ENCODE measurements around the gene AKR1B1. TPM values are rescaled to one million over a fixed set of nuclear protein-coding genes. Genes with fewer than 3 reads are reported as not detected.
"Not testable (repeated sequence)": the region's sequence is repeated elsewhere in the genome, so short reads cannot be mapped to it uniquely, and the experiment has no call there.

Gene AKR1B1
- 215 and 235 TPM in 2 replicates for total RNA-seq (2014; rRNA removed; shearing (Covaris generic))

DNA sequence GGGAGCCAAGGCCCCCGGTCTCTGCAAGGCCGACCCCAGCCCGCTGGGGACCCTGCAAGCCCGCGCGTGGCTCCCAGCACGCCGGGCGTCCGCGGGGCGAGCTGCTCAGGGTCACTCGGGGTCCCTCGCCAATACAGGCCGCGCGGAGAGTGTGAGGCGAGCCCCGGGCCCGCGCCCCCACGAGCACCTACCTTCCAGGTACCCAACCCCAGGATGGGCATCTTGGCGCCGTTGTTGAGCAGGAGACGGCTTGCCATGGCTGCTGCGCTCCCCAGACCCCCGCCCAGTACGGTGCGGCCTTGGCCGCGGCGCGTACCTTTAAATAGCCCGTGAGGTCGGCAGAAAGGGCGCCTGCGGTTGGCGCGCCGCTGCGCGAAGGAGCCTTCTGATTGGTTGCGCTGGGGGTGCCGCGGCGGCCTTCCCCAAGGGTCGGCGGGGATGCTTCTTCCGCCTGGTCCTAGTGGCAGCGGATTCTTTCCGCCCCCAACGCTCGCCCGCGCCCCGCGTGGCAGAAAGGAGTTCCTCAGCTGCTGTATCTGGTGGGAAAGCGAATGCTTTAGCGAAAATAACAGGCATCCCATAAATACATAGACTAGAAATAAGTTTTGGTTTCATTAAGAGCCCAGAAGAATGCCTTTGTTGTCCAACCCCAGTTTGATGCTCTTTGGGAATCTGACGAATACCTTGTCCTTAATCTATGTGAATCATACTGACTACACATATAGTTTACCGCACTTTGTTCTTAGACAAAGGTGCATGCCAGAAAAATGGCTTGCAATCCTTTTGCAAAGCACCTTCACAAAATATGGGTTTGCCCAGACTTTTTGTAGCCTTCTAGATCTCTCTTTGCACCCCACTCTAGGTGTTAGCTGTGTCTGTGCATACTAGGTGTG lies at the start of gene AKR1B1:
Gene AKR1B1, minus strand, starts transcription at position 295 of the 893 bp plus-strand sequence. Its CDS starts 38 bp downstream, at position 257.
- peak; percentile 92 for DNase-seq (ENCODE audit: low spot score)
- in situ Hi-C loops (cut with HindIII; ENCODE audit: low sequenced_read_pairs): no loop called here

DNA sequence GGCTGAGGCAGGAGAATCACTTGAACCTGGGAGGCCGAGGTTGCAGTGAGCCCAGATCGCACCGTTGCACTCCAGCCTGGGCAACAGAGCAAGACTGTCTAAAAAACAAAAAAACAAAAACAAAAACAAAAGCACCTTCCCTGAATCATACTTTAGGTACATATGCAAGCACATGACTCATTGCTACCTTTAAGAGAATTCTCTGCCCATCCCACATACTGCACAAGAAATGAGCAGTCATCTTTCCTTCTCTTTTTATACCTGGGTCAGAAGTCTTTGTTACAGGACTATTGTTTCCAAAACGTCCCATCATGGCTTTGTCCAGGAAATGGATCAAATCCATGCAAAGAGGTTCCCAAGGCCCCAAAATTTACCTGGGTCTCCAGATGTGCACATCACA lies 47.0 kb upstream of the AKR1B1 start:
- in situ Hi-C loops (cut with HindIII; ENCODE audit: low sequenced_read_pairs): no loop called here

DNA sequence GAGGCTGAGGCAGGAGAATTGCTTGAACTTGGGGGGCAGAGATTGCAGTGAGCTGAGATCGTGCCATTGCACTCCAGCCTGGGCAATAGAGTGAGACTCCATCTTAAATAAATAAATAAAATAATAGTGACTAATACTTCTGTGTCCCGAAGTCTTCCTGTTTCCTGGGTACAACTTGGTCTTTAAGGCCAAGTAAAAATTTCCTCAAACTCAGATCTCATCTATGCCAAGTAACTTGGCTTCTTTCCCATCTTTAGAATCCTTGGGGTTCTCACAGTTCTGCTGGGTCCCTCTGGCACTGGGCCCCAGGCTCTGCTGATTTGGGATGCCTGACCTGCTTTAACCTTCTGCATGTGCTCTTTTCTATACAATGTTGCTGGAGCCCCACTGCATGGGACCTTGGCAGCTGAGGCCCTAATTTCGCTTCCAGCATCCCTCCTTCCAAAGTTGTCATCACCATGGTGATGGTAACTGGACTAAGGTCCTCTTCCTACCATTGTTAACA lies 45.8 kb upstream of the AKR1B1 start:
- no peak for DNase-seq (ENCODE audit: low spot score)
- in situ Hi-C loops (cut with HindIII; ENCODE audit: low sequenced_read_pairs): no loop called here

More for the DNA sequence above, 47.0 kb upstream of the AKR1B1 start:
- DNase-seq (ENCODE audit: low spot score): no peak

DNA sequence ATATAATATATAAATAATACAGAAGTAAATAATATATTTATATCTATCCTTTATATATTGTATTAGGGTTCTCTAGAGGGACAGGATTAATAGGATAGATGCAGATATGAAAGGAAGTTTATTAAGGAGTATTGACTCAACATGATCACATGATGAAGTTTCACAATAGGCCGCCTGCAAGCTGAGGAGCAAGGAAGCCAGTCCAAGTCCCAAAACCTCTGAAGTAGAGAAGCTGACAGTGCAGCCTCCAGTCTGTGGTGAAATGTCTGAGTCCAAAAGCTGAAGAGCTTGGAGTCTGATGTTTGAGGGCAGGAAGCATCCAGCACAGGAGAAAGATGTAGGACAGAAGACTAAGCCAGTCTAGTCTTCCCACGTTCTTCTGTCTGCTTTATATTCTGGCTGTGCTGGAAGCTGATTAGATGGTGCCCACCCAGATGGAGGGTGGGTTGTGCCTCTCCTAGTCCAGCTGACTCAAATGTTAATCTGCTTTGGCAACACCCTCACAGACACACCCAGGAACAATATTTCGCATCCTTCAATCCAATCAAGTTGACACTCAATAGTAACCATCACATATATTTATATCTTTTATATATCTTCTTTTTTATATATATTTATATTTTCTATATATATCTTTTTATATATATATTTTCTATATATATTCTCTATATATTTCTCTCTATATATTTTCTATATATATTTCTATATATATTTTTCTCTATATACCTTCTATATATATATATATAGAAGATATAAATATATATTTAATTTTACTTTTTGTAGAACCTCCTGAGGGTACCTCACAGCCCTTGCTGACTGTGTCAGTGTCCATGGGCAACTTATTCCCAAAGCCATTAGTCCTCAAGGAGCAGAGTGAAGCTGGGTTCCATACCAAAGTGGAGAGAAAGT lies 43.8 kb upstream of the AKR1B1 start:
- in situ Hi-C loops (cut with HindIII; ENCODE audit: low sequenced_read_pairs): no loop called here
- DNase-seq (ENCODE audit: low spot score): no peak

DNA sequence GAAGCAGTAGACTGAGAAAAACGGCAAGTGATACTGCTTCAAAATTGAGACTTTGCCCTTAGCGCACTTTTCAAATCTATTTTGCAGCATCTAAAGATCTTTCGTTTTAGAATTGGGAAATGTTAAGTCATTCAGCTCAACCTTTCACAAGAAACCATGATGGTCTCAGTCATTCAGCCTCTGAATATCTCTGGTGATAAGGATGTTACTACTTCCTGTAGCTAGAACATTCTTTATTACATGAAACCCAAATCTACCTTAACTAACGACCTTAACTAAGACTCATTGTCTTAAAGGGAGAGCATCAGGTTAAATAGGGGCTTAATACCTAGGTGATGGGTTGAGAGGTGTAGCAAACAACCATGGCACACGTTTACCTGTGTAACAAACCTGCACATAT lies 42.1 kb upstream of the AKR1B1 start:
- DNase-seq (ENCODE audit: low spot score): no peak
- in situ Hi-C loops (cut with HindIII; ENCODE audit: low sequenced_read_pairs): no loop called here

DNA sequence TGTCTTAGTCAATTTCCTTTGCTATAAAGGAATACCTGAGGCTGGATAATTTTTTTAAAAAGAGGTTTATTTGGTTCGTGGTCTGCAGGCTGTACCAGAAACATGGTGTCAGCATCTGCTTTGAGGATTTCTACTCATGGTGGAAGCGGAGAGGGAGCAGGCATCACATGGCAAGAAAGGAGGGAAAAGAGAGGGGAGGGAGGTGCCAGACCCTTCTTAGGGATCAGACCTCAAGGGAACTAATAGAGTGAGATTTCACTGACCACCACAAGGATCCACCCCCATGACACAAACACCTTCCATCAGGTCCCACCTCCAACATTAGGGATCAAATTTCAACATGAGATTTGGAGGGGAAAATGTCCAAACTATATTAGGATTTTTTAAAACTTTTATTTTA lies 41.5 kb upstream of the AKR1B1 start:
- in situ Hi-C loops (cut with HindIII; ENCODE audit: low sequenced_read_pairs): no loop called here

DNA sequence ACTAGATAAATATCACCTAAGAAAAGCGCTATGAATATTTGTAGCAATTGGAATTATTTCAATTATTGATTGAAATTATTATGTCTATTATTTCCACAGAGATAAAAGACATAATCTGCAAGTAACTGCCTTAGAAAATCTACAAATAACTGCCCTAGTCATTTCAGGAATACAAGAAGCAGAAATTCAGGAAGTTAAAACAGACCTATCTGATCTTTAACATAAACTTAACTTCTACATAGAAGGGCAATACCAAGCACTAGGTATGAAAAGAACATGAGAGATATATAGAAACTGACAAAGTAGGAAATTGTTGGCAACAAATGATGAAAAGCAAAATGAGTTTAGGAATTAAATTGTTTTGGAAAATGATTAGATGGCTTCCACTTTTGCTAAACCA lies 36.6 kb upstream of the AKR1B1 start:
- no peak for DNase-seq (ENCODE audit: low spot score)
- in situ Hi-C loops (cut with HindIII; ENCODE audit: low sequenced_read_pairs): no loop called here

More for the DNA sequence above, 41.5 kb upstream of the AKR1B1 start:
- DNase-seq (ENCODE audit: low spot score): no peak

DNA sequence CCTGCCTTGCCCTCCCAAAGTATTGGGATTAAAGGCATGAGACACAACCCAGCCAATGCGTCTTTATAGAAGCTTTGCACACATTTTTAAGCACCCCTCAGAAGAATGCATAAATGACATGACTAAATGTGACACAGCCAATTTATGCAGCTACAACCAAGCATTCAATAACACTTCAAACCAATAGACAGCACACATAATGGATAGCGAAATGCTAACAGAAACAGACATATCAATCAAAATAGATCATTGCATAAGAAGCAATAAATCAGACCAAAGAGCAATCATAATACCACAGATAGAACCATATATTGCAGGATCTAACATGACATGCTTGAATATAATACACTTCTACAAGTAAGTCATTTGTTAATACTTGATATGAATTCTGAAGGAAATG lies 34.2 kb upstream of the AKR1B1 start:
- DNase-seq (ENCODE audit: low spot score): no peak
- in situ Hi-C loops (cut with HindIII; ENCODE audit: low sequenced_read_pairs): no loop called here

DNA sequence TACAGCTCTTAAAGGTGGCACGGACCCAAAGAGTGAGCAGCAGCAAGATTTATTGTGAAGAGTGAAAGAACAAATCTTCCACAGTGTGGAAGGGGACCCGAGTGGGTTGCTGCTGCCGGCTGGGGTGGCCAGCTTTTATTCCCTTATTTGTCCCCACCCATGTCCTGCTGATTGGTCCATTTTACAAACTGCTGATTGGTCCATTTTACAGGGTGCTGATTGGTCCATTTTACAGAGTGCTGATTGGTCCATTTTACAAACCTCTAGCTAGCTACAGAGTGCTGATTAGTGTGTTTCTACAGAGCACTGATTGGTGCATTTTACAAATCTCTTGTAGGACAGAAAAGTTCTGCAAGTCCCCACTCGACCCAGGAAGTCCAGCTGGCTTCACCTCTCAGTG lies 28.8 kb upstream of the AKR1B1 start:
- in situ Hi-C loops (cut with HindIII; ENCODE audit: low sequenced_read_pairs); DNase-seq (ENCODE audit: low spot score): not testable (repeated sequence)

DNA sequence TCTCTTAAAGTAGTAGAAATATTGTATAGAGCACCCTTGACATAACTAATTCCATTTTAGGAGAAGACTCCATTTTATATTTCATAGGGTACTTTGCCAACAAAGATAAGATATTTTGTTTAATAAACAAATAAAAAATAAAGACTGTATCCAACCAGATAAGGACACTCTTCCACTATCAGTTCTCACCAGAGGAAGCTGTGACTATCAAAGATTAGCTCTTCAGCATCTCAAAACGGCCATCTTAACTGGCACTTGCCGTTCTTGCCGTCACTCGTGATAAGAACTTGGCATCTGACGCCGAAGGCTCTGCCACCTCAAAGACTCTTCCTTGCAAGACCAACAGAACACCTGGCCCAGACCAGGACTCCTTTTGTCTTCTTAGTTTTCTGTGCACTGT lies 26.3 kb upstream of the AKR1B1 start:
- in situ Hi-C loops (cut with HindIII; ENCODE audit: low sequenced_read_pairs): no loop called here
- DNase-seq (ENCODE audit: low spot score): no peak

DNA sequence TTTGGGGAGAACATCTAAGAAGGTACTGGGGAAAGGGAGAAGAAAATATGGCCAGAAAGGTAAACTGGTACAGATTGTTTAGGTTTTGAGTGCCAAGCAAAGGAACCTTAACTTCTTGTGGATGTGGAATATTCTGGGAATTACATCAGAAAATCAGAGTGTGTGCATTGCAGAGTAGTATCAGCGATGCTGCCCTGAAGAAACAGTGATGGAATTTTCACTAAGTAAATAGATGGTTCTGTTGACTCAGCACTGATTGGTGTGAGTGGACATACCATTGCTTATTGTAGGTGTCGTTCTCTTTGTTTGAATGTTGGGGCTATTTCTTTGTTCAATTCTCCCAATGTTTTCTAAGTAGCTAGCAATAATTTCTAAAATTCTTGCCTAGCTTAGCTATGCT lies 24.4 kb upstream of the AKR1B1 start:
- no peak for DNase-seq (ENCODE audit: low spot score)
- in situ Hi-C loops (cut with HindIII; ENCODE audit: low sequenced_read_pairs): no loop called here

DNA sequence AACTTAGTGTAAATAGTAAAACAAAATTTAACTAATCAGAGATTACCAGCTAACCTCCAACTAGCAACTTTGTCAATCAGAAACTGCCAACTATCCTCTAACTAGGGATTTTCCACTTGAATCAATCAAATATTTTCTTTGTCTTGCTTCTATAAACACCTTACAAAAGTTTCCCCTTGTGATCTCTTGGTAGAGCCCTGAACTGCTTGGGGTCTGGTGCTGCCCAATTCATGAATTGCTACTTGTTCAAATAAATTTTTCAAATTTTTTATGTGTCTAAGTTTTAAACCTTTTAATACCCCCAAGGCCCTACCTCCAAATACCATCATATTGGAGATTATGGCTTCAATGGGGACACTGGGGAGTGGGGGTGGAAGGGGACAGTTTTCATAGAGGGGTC lies 24.0 kb upstream of the AKR1B1 start:
- DNase-seq (ENCODE audit: low spot score): no peak
- in situ Hi-C loops (cut with HindIII; ENCODE audit: low sequenced_read_pairs): no loop called here

DNA sequence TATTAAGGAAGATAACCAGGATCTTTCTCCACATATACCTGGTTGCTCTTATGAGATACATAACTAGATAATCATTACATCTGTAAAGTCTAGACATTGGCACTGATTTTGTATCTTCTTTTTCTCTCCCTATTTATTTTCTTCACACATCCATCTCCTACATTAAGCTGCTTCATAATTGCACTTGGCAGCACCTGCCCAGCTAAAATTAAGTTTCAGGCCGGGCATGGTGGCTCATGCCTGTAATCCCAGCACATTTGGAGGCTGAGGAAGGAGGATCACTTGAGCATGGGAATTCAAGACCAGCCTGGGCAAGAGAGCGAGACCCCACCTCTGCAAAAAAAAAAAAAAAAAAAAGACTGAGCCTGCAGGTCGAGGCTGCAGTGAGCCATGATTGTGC lies 22.3 kb upstream of the AKR1B1 start:
- in situ Hi-C loops (cut with HindIII; ENCODE audit: low sequenced_read_pairs): no loop called here
- DNase-seq (ENCODE audit: low spot score): no peak

DNA sequence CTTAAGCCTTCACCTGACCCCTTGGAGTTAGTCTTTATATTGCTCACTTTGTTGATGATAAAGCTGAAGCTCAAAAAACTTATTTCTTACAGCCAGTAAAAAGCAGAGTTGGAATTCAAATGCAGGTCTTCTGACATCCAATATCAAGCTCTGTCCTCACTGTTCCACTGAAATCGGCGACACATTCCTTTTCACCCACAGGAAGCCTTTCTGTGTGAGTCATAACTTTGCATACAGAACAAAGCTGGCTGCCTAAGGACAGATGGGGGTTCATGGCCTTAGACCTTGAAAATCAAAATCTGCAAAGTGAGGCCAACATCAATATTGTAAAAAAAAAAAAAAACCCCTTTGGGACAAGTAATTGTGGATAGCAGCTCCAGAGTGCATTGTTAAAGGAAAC lies 21.8 kb upstream of the AKR1B1 start:
- DNase-seq (ENCODE audit: low spot score): no peak
- in situ Hi-C loops (cut with HindIII; ENCODE audit: low sequenced_read_pairs): no loop called here

DNA sequence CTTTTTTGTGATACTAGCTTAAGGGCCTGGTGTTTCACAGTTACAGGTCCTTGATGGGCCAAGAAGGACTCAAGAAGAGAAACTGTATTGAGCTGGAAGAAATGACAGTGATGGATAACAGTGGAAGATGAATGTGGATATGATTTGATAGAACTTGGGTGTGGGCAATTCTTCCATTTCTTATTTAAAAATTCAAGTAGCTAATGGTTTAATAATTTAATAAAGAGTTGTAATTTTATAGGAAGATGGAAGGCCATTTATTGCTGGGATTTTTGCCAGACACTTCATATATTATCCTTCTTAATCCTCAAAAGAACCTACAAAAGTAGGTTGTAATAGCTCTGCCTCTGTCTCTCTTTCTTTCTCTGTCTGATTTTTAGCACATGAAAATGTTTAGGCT lies 21.3 kb upstream of the AKR1B1 start:
- no peak for DNase-seq (ENCODE audit: low spot score)
- in situ Hi-C loops (cut with HindIII; ENCODE audit: low sequenced_read_pairs): no loop called here

DNA sequence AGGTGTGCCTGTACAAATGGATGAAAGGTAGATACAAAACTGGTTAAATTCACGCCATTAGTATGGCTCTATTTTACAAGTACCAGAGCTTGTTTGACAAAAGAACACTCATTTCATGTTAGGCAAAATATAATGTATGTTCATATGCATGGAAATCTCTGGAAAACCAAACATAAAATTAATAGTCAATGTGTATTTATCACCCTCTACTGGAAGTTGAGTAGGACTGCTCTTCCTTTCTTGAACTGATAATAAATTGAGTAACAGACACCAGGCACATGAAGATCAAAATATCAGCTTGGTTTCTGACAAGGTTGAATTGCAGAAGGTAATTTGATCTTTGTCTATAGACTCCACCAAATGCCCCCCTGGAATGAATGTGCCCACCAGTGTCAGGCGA lies 19.8 kb upstream of the AKR1B1 start:
- no peak for DNase-seq (ENCODE audit: low spot score)
- in situ Hi-C loops (cut with HindIII; ENCODE audit: low sequenced_read_pairs): no loop called here

DNA sequence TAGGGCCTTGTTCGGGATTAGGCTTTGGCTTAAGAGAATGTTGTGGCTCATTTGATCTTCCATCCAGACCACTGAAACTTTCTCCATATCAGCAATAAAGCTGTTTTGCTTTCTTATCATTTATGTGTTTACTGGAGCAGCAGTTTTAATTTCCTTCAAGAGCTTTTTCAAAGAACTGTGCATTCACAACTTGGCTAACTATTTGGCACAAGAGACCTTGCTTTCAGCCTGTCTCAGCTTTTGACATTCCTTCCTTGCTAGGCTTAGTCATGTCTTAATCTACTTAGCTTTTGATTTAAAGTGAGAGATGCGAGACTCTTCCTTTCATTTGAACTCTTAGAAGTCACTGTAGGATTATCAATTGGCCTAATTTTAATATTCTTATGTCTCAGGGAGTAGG lies 19.1 kb upstream of the AKR1B1 start:
- DNase-seq (ENCODE audit: low spot score): no peak
- in situ Hi-C loops (cut with HindIII; ENCODE audit: low sequenced_read_pairs): no loop called here

DNA sequence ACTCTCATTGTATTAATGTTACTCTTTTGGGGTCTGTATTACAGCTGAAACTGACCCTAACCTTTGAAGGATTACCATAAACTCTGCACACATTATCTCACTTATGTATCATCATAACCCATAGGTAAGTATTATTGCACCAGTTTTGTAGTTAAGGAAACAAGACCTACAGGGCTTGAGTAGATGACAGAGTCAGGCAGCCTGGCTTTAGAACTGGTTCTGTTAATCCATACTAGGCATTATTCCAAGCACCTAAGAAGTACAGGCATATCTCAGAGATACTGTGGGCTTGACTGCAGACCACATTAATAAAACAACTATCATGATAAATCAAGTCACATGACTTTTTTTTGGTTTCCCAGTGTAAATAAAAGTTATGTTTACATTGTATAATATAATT lies 17.1 kb upstream of the AKR1B1 start:
- DNase-seq (ENCODE audit: low spot score): no peak
- in situ Hi-C loops (cut with HindIII; ENCODE audit: low sequenced_read_pairs): no loop called here

DNA sequence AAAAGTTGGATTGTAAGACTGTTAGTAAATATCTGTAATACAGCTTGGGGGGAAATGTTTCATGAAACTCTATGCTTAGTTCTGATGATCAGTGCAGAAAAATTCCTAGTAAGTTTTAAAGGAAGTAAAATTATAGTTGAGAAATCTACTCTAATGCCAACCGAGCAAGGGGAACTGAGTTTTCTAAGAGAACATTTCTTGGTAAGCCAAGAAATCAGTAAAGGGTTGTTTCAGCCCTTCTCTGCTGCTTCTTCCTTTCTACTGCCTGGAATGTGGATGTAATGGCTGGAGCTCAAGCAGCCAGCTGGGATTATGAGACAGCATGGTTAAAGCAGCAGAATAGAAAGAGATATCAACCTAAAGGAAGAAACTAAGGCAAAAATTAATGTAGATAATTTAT lies 15.9 kb upstream of the AKR1B1 start:
- DNase-seq (ENCODE audit: low spot score): no peak
- in situ Hi-C loops (cut with HindIII; ENCODE audit: low sequenced_read_pairs): no loop called here

DNA sequence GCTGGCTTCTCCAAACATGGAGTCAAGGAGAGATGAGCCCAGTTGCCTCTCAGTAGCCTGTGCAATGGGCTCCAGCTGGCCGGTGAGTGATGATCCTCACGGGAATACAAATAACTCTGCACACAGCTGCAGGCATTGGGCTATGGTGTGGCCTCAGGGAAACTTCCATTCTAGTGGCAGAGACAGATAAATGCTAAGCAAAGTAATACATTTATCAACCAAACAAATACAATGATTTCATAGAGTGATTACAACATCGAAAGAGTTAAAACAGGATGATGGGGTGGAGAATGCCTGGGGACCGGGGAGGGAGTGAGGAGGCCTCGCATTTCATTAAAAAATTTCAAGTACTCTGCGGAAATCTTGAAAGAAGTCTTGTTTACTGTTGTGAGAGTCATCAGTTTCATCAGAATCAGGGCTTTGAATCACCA lies 15.0 kb upstream of the AKR1B1 start:
- DNase-seq (ENCODE audit: low spot score): no peak
- in situ Hi-C loops (cut with HindIII; ENCODE audit: low sequenced_read_pairs): no loop called here
